OCI-M2 (cell line): ENCODE results near the gene ZEB1.
"Not testable (repeated sequence)": the region's sequence is repeated elsewhere in the genome, so short reads cannot be mapped to it uniquely, and the experiment has no call there.

ENCODE experiments used
- DNase-seq: peaks from one replicate; lab custom pipeline; 2025; ENCODE audit not compliant: unreplicated experiment; lab: John Stamatoyannopoulos, UW

The ZEB1 gene

GRCh38 chr10:31317652-31318381, 1.2 kb upstream of the ZEB1 start:
- no peak for DNase-seq

- DNase-seq = no peak
These were observed 598 bp upstream of the ZEB1 start for GRCh38 chr10:31318382-31318853.

- DNase-seq = no peak
These were observed 860 bp downstream of the ZEB1 start for GRCh38 chr10:31319602-31320549.

GRCh38 chr10:31320550-31321211, 1.7 kb downstream of the ZEB1 start:
- DNase-seq = no peak

GRCh38 chr10:31321396-31321941, 2.5 kb downstream of the ZEB1 start:
- DNase-seq = no peak

GRCh38 chr10:31322647-31323046, 3.6 kb downstream of the ZEB1 start:
- no peak for DNase-seq

GRCh38 chr10:31340343-31340742, 21.3 kb downstream of the ZEB1 start:
- no peak for DNase-seq

- DNase-seq = no peak
These were observed 22.5 kb downstream of the ZEB1 start for GRCh38 chr10:31341552-31341951.

GRCh38 chr10:31343009-31343408, 24.0 kb downstream of the ZEB1 start:
- no peak for DNase-seq

GRCh38 chr10:31343551-31343950, 24.5 kb downstream of the ZEB1 start:
- DNase-seq = no peak

GRCh38 chr10:31345886-31346285, 26.9 kb downstream of the ZEB1 start:
- DNase-seq = no peak

- no peak for DNase-seq
These were observed 27.9 kb downstream of the ZEB1 start for GRCh38 chr10:31346953-31347352.

- DNase-seq = no peak
These were observed 28.7 kb downstream of the ZEB1 start for GRCh38 chr10:31347705-31348104.

- DNase-seq = no peak
These were observed 31.9 kb downstream of the ZEB1 start for GRCh38 chr10:31350891-31351290.

- no peak for DNase-seq
These were observed 33.6 kb downstream of the ZEB1 start for GRCh38 chr10:31352436-31353226.

- DNase-seq = no peak
These were observed 34.6 kb downstream of the ZEB1 start for GRCh38 chr10:31353574-31353973.

GRCh38 chr10:31358688-31359330, 39.8 kb downstream of the ZEB1 start:
- DNase-seq = no peak

GRCh38 chr10:31359979-31360378, 41.0 kb downstream of the ZEB1 start:
- DNase-seq = no peak

- DNase-seq = not testable (repeated sequence)
These were observed 42.5 kb downstream of the ZEB1 start for GRCh38 chr10:31361475-31361874.
